Activated T-cell treated with anti-CD3 and anti-CD28 coated beads, Interleukin-2, amount 50 U/mL, for 1 hour (primary cell): ENCODE results near the gene IGSF6.
"Not testable (repeated sequence)": the region's sequence is repeated elsewhere in the genome, so short reads cannot be mapped to it uniquely, and the experiment has no call there.

Experiments
- DNase-seq: peaks from one replicate; pipeline ENCODE4 v3.0.0-alpha.2; 2020

The IGSF6 gene

DNA sequence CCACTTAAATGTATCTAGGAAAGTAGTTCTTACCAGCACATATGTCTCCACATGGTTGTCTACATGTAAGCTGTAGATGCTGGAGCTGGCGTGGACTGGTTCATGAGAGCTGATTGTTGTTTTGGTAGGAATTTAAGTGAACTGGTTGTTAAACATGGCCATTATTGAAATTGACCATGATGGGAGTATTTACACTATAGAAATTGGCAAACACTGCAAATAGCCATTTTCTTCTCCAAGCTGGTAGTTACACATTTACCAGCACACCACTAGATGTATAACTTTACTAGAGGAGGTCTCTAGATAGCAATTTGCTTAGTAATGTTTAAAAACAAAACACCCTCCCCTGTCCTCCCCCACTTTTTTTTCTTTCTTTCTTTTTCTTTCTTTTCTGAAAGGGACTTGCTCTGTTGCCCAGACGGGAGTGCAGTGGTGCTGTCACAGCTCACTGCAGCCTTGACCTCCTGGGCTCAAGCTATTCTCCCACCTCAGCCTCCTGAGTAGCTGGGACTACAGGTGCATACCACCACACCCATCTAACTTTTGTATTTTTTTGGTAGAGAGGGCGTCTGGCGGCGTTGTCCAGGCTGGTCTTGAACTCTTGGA, 24.2 kb downstream of the IGSF6 start:
- no peak for DNase-seq

DNA sequence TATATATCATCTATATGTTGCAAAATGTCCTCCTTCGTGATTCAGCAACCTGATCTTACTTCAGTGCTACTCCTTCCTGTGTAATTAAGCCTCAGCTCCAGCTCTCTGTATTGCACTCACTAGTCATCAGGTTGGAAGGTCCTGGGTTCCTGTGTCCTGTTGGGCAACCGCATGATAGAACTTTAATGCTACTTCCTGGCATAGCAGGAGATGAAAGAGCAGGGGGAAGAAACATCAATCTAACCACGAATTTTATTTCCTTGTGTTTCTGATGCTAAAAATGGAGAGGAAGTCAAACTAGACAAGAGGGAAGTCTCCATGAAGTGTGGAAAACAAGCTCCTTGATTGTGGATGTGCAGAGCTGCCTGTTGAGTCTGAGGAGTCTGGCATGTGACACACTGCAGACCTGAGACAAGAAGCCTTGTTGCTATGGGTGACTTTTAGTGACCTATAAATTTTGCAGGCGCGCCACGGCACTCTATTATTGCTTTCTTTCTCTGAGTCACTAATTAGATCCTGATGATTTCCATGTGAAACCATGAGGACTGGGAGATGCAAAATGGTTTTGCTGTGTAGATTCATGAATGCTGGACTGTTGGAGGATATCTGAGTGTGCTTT, 25.6 kb downstream of the IGSF6 start:
- DNase-seq = no peak

DNA sequence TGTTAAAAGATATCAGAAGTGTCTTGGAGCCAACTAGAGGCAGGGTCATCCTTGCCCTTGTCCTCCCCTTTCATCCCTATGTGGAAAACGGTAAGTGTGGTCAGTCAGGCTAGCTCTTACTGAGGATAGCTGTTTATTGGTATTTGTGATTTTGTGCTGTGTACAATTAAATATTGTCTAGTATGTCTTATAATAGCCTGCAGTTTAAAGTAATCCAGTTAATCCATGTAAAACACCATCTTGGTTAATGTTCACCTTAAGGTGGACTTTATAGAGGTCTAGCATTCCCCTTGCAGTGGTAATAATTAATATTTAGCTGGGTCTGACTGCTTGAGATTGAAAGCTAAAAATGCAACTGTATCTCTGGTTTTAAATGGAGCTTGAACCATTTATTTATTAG, 27.4 kb downstream of the IGSF6 start:
- DNase-seq = no peak

DNA sequence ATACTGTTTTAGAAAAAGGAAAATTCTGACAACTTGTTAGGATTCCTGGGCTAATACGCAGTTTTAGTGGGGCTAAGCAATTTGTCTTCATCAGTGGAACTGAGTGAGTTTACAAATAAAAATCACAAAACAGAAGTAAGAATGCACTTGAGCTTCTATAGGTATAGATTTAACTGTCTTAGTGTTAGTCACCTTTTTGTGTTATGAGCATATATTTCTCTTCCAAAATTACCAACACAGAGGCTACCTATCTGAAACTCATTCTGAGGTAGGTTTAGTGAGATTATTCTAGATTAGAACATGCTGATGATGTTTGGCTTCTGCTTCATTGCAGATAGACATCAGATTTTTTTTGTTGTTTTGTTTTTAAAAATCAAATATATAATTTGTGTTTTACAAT, 29.9 kb downstream of the IGSF6 start:
- no peak for DNase-seq

DNA sequence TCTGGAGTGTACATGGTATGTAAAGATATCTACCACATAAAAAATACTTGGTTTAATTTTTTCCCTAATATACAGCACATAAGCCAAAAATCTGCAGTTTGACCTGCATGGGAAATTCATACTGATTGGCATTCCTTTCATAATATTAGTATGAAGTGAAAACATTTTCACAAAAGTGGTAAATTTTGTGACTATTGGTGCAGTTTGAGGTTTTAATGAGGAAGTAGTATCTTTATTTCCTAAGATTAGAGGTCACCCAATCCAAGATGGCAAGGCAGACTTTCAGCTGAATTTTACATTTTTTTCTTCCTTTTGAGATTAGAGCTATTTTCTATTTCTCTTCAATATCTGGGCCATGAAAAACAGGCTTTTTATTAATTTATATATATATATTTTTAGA, 31.8 kb downstream of the IGSF6 start:
- no peak for DNase-seq

DNA sequence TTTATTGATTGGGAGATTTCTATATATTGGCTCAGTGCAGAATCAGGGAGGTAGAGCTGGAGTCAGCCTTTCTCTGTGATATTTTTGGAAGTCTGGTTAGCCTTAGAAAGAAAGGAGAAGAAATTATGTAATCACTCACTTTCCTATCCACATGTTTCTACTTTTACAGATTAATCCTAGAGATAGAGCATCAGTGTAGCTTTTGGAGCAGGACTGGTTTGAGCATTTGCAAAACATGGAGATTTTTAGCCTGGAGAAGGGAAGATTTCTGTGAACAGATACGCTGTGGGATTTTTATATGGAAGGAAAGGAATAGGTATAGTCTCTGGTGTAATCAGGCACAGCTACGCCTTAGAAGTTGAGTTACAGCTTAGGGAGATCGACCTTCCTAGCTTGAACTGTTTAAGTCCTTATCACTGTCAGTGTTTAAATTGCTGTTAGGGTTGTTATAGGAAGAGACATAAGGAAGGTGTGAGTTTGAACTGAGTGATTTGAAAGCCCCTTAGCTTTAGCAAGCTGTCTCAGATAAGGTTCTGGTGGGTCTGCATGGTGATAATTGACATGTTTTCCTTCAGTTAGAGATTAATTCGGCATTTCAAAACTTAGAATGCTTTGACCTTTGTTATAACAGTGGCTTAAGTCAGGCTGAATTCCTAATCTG, 32.5 kb downstream of the IGSF6 start:
- no peak for DNase-seq

DNA sequence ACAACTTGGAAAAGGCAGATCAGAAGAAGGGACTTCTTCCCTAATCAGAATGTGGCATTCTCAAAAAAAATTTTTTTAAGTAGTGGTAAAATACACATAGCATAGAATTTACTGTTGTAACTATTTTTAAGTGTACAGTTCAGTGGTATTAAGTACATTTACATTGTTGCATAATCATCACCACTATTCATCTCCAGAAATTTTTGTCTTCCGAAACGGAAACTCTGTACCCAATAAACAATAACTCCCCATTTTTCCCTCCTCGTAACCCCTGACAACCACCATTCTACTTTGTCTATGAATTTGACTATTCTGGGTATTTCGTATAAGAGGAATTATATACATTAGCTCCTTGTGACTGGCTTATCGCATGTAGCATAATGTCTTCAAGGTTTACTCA, 34.1 kb downstream of the IGSF6 start:
- DNase-seq = no peak

DNA sequence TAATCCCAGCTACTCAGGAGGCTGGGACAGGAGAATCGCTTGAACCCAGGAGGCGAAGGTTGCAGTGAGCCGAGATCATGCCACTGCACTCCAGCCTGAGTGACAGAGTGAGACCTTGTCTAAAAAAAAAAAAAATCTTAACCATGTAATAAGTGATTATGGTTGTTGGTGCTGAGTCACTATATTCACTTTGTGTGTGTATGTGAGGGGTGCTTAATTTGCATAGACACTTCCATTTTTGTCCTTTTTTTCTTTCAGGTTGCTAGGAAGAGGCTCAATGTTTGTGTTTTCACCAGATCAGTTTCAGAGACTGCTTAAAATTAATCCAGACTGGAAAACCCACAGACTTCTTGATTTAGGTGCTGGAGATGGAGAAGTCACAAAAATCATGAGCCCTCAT, 34.8 kb downstream of the IGSF6 start:
- no peak for DNase-seq

DNA sequence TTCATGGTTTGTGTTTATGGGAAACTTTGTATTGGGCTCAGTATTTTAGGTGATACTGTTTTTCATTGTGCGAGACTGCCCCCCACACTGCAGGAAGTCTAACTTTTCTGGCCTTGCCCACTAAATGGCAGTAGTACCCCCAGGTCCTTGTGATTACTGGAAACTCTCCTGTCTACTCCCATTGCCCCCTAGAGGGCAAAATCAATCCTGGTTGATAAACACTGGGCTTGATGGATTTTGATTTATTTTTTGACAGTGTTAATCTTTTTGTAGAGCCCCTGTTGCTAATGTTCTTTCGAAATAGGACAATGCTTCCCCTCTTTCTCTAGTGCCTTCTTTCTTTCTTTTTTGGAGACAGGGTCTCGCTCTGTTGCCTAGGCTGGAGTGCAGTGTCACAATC, 37.5 kb downstream of the IGSF6 start:
- no peak for DNase-seq

DNA sequence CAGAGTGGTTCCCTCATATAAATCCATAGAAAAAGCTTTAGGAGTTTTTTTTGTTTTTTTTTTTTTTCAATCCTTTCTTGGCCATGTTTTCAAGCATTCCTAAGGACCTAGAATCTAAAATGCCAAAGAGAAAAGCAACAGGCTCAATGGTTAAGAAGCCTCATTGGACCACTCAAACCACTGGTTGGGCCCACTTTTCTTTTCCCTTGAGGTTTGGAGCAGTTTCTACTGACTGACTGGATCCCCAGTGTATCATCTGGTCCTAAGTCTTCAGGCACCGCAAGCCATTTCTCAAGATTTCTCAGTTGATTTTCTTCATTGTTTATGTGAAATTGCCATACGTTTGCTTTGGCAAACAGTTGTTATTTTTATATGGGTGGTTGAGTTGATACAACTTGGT, 38.6 kb downstream of the IGSF6 start:
- no peak for DNase-seq

DNA sequence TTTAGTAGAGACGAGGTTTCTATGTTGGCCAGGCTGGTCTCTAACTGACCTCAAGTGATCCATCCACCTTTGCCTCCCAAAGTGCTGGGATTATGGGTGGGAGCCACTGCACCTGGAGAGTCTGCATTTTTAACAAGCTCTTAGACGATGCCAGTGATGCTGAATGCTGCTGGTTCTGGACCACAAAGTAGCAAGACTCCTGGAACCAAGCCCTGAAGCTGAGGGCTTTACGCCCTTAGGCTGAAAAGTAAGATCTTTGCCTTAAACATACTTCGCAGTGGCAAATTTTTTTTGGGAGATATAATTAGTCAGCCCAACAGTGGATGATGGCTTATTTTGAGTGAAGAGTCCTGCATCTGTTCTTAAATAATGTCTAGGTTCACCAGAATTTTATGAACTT, 39.0 kb downstream of the IGSF6 start:
- DNase-seq = no peak

DNA sequence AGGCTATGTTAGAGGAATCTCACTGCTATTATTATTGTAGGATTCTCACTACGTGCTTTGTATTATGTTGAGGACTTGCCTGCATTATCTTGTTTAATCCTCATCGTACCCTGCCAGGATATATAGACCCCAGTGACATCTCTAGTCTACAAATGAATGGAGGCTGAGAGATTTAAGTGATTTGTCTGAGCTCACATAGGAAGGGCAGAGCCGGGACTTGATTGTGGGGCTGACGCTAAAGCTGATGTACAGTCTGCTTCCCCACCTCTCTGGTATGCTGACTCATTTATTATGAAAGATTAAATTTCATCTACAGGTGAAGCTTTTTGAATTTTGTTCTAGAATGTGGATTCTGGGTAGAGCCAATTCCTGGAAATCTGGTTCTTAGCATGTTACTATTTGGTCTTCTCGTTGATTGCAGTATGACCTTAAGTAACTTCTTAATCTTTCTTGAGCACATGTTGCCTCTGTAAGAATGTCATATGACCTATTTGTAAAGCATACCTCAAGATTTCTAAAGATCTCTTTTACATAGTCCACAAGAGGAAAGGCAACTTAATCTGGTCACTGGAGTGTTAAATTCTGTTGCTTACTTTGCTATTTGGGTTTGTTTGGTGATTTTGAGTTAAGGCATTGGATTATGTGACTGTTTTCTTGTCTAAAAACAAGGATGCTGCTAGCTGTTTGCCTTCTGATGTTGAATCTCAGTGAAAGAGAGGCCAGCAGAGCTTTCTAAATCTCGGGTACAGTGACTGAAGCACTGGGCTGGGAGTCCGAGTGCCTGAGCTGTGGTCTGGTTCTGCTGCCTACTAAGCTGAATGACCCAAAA, 40.6 kb downstream of the IGSF6 start:
- no peak for DNase-seq

DNA sequence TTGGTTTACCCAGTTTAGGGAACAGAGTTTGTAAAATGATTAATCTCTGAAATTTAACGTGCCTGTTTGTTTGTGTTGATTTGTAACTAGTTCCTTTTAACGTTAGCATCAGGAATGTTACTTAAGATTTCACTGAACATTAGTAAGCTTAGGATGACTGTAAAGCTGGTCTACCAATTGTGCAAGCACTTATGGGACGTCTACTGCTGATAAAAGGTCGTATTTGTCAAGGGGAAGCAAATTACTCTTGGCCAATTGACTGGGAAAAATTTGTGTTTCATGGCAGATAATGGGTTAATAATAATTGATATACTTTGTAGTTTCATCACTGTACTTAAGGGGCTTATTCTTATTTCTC, 41.2 kb downstream of the IGSF6 start:
- no peak for DNase-seq

DNA sequence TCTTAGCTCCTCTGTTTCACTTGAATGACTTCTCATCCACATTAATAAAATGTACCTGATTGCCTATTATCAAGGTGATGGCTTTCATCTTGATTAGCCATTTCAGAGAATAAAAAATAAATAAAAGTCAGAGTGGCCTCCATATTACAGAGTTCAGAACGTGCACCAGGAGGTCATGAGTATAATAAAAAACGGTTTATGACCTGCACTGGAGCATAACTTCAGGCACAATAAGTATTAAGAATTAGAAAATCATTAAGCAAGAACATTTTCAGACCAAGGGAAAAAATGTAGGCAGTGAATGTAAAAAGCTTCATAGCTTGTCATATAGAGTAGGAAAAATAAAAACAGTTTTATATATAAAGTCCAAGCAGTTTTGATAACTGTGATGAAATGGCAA, 41.6 kb downstream of the IGSF6 start:
- DNase-seq = no peak

DNA sequence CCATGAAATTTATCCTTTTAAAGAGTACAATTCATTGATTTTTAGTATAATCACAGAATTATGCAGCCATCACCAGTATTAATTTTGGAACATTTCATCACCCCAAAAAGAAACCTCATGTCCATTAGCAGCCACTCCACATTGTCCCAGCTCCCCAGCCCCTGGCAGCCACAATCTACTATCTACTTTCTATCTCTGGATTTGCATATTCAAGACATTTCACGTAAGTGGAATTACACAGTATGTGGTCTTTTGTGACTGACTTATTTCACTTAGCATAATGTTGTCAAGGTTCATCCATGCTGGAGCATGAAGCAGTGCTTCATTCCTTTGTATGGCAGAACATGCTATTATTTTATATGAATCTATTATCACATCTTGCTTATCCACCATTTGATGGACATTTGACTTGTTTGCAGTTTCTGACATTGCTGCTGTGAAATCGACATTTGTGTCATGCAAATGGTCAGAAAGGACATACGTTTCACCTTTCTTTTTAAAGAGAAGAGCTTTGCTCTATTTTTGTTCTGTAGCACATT, 42.3 kb downstream of the IGSF6 start:
- DNase-seq = no peak

DNA sequence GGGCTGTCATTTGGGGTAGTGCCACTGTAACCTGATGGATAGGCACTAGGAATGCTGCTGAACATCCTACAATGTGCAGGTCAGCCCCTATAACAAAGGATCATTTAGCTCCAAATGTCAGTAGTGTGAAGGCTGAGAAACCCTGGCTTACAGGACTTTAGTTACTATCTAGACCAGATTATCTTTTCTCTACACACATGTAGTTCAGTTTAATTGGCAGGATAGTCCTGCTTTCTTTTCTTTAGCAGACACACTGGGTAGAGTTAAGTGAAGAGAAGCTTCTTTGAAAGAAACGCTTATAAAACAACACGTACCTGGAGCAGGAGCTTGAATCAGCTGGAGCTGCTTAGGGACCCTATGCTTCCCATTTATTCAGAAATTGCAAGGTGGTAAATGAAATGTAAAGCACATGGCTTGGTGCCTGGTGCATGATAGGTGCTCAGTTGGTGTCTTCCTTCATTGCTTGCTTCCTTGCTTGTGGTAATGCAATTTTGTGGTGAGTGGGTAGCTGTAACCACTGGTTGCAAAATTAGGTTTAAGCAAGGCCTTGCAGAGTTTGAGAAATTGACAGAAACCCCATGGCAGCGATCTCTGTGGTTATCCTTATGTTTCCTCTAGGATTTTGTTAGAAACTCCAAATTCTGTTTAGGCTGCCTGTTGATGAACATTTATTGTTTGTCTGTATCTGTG, 43.6 kb downstream of the IGSF6 start:
- DNase-seq = no peak

DNA sequence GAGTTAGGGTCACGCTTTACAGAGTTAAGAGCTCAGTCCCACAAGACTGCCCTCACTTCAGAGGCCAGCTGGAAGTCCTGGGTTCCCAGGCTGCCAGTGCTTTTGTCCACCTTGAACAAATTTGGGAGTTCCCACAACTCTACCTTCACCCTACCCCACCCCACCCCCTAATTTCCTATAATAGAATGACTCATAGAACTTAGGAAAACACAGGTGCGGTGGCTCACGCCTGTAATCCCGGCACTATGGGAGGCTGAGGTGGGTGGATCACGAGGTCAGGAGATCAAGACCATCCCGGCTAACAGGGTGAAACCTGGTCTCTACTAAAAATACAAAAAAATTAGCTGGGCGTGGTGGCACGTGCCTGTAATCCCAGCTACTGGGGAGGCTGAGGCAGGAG, 46.6 kb downstream of the IGSF6 start:
- DNase-seq = not testable (repeated sequence)

DNA sequence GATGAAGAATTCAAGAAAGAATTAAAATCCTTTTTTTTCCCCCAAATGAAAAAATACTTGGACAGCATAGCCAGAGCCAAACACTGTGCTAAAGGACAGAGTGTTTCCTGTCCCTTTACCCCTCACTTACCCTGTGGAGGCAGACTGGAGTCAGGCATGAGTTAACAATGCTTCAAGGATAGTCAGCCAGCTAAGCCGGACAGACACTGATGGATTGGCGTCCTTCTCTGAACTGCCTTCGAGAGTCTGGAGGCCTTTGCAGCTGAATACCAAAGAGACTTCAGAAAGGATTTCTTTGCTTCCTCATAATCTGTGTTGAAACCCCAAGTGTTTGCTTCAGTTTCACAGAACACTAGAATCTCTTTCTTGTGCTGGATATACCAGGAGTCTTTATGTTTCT, 48.5 kb downstream of the IGSF6 start:
- no peak for DNase-seq

DNA sequence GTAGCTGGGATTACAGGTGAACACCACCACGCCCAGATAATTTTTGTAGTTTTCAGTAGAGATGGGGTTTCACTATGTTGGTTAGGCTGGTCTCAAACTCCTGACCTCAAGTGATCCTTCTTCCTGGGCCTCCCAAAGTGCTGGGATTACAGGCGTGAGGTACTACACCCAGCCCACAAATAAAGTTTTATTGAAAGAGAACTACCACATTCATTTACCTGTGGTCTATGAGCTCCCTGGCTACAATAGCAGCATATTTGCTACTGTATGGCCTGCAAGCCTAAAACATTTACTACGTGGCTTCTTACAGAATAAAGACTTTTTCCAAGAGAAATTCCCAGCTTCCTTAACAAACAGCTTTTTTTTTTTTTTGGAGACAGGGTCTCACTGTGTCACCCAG, 49.6 kb downstream of the IGSF6 start:
- DNase-seq = no peak

DNA sequence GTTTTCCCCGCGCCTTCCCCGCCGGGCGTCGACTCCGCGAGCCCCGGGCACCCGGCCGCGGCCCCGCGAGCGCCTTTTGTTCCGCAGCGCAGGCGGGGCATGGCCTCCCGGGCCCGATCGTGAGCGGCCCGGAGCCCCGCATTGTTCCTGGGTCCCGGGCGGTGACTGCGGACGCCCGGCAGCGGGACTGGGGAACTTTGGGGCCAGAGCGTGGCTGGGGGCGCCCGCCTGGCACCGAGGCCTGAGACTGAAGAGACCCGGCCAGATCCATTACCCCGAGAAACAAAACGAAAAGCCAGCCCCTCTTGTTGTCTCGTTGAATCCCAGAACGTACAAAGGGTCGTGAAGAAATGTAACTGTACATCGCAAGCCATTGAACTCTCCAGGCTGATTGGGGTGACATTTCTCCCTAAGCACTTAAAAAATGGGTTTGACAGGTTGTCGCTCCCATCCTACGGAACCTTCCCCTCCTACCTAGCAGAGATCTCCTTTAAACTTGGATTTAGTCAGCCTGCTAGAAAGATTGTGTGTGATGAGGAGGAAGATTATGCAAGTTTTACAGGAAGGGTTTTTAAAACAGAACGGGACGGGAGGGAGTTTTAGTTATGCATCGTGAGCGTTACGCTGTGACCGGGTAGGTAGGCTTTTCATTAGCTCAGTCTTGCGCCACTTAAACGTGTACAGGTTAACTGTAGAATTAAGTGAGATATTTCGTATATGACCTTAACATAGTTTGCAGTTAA, 52.2 kb downstream of the IGSF6 start:
- no peak for DNase-seq

DNA sequence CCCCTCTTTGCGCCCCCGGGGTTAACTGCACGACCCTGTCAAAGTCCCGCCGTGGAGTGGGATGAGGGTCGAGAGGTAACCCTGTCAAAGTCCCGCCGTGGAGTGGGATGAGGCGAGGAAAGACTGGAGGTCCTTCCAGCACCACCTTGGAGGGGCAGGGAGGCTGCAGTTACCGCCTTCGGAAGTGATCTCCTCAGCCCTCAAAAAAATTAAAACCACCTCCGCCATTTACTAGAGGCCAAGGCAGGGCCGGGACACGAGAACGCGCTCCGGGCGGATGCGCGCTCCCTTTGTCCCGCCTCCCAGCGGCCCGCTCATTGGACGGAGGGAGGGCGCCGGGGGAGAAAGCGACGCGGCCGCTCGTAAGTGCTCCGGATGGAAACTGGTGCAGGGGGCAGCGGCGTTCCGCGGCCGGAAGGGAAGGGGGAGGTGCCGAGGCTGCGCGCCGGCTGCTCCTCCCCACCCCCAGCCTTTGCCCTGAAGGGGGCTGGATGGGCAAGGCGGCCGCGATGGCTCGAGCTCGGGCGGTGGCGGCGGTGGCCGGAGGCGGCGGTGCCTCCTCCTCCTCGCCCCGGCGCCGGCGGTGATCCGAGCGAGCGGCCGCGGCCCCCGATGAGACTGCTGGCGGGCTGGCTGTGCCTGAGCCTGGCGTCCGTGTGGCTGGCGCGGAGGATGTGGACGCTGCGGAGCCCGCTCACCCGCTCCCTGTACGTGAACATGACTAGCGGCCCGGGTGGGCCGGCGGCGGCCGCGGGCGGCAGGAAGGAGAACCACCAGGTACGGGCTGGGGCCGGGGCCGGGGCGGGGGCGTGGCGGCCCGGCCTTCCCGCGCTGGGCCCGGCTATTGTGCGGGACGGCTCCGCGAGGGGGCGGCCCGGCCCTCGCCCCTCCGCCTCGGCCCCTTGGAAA, 53.0 kb downstream of the IGSF6 start, which contains the start of gene METTL9:
Gene METTL9, plus strand, starts transcription at position 456 of the 909 bp plus-strand sequence. Its CDS starts 157 bp downstream, at position 613.
- peak; percentile 97 for DNase-seq
